A549 (cell line): ENCODE results near the gene SOX2. TPM values are rescaled to one million over a fixed set of nuclear protein-coding genes. Genes with fewer than 3 reads are reported as not detected.
"Not testable (repeated sequence)": the region's sequence is repeated elsewhere in the genome, so short reads cannot be mapped to it uniquely, and the experiment has no call there.

ENCODE experiments used
- ATAC-seq, 2 experiments: fragments of 200-7000 bp in 1 of 2; fragments of >200 bp in 1 of 2; cut with Nextera tagmentation in 1 of 2; cut with Tn5 transposase in 1 of 2; 3 replicates each; pipeline versions ENCODE4 v1.8.0 to v1.9.1; 2018 to 2020; ENCODE audit warnings: mild to moderate bottlenecking in 1 of 2, moderate library complexity in 1 of 2
- CTCF ChIA-PET: fragments of 300-600 bp; sonication (Branson Sonifier 250); formaldehyde crosslinking; extraction: SDS; loops from one replicate; lab custom pipeline; 2021; ENCODE audit warnings: antibody characterized with exemption, inconsistent platforms; lab: Yijun Ruan, JAX
- POLR2A ChIA-PET: fragments of 350-600 bp; formaldehyde crosslinking; extraction: SDS; loops from one replicate; lab custom pipeline; 2021; ENCODE audit warnings: antibody characterized with exemption, inconsistent platforms; lab: Yijun Ruan, JAX
- DNase-seq, 2 experiments: peaks; one replicate each; pipeline versions ENCODE4 v3.0.0 to v3.0.0-alpha.2; 2011 to 2016; ENCODE audit warnings: low read depth in 1 of 2, low spot score in 1 of 2
- FAIRE-seq: peaks from 2 replicates; lab custom pipeline; 2011; peaks lifted over from hg19 to GRCh38; lab: Jason Lieb, UNC
- H3K27ac ChIP-seq, 2 experiments: fragments of >200 bp; sonication (Bioruptor Twin); formaldehyde crosslinking; 3 replicates each; pipeline ENCODE4 v1.5.1; 2016 to 2017
- H3K4me1 ChIP-seq: fragments of >200 bp; sonication (Bioruptor Twin); formaldehyde crosslinking; 3 replicates; pipeline ENCODE4 v1.6.1; 2016
- H3K4me2 ChIP-seq: fragments of >200 bp; sonication (Bioruptor Twin); formaldehyde crosslinking; 3 replicates; pipeline ENCODE4 v1.6.1; 2016
- H3K4me3 ChIP-seq: fragments of >200 bp; sonication (Bioruptor Twin); formaldehyde crosslinking; 3 replicates; pipeline ENCODE4 v1.5.1; 2016
- H3K9me3 ChIP-seq: fragments of >200 bp; sonication (Bioruptor Twin); formaldehyde crosslinking; 3 replicates; pipeline ENCODE4 v1.6.1; 2016
- FOSB ChIP-seq: fragments of 250-450 bp; sonication (Bioruptor Pico); IDR thresholded peaks from 2 replicates; pipeline ENCODE4 v1.5.0; 2020; ENCODE audit warnings: mild to moderate bottlenecking, moderate library complexity
- RAD21 ChIP-seq, 2 experiments: fragments of >200 bp in 1 of 2; sonication (Bioruptor Twin) in 1 of 2; formaldehyde crosslinking in 1 of 2; IDR thresholded peaks in 1 of 2; conservative IDR thresholded peaks in 1 of 2; 2 replicates in 1 of 2; 3 replicates in 1 of 2; pipeline ENCODE4 v1.6.1; 2012 to 2018; ENCODE audit warnings: inconsistent platforms in 1 of 2
- WGBS: methylation state at CpG from one replicate; pipeline ENCODE4 v1.1.6; 2017; ENCODE audit errors: missing lambda C conversion rate; 5-methylcytosine and 5-hydroxymethylcytosine counted together
- polyA plus RNA-seq, 4 experiments: library from polyadenylated mRNA; depleted of rRNA in 3 of 4; stranded (reverse); fragments of >200 nt; fragmentation: RNase III in 1 of 4; extraction: RNeasy Plus Mini Kit Qiagen cat#74134 plus additional on column Dnase treatment in 1 of 4; gene quantifications; 2 replicates in 3 of 4; 3 replicates in 1 of 4; pipeline ENCODE4 v1.2.3, GENCODE V29; 2011 to 2017
- small RNA-seq, 6 experiments: library from RNA; depleted of rRNA; stranded (forward); fragments of <200 nt; gene quantifications; one replicate each; pipeline ENCODE3, GENCODE V24; 2012

SOX2 gene
- polyA plus RNA-seq, 2 of the 4 experiments (the other 2 are of a cell fraction): 2.2 to 3.4 TPM

DNA sequence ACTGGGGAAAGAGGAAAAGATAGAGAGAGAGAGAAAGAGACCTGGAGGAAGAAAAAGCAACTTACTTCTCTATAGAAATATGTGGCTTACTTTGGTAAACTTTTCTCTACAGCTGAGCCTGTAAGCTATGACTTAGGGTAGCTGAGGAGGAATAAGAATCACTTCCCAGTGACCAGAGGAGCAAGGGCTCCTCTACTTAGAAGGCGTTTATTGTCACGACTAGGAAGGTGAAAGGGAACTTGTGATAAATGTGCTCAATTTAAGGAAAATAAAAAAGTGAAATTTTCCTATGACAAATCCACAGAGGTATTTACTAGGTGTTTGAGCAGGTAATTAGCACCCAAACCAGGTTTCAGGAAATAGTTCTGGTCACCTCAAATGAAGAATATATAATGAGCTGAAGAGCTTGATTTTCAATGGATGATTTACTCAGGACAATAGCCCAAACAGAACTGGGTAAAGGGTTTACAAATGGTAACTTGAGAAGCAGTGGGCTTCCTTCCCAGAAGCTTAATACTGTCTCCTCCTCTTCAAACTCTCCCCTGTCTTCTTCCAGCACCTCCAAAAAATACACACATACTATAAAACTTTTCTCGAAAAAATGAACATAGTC is 46.1 kb downstream of the SOX2 start:
- TF ChIP-seq FOSB (CRISPR knock-in tag): no peak
- CTCF ChIA-PET: interaction anchor here (0.7 kb wide), 1 partner anchor 12 kb away, joined by 4 read pairs; no protein-coding TSS in a partner anchor
- no peak for ATAC-seq

DNA sequence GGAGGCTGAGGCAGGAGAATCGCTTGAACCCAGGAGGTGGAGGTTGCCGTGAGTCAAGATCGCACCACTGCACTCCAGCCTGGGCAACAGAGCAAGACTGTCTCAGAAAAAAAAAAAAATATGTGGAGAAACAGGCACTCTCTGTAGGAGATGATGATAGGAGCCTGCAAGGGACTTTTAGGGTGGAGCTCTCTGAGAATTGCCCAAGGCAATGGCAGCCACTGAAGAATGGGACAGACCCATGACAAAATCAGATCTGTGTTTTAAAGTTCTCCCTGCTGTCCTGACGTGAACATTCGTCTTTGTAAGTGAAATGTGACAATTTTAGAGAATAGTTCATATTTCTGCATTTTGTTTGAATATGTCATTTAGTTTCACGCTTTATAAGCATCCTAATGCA is 50.2 kb downstream of the SOX2 start:
- no peak for ATAC-seq
- no peak for FAIRE-seq
- ChIA-PET POLR2A (no interaction called here), CTCF (no interaction called here)
- TF ChIP-seq RAD21 (conservative IDR thresholded peaks at IDR 0.05 in 1 of 2, IDR thresholded peaks at IDR 0.05 in 1 of 2): no peak
- no peak overlapping the region for H3K4me3 ChIP-seq
- H3K9me3 ChIP-seq: no peaks in the 10 kb centered on the region
- no peaks in the 10 kb centered on the region for H3K4me1 ChIP-seq
- WGBS: 89% methylated on average over 6 of the region's 6 CpGs
- no peak for DNase-seq
- no peak overlapping the region for H3K27ac ChIP-seq
- H3K4me2 ChIP-seq: no peak overlapping the region

More for the DNA sequence above, 46.1 kb downstream of the SOX2 start:
- Histone ChIP-seq H3K4me2 (no peak overlapping the region), H3K27ac (no peak overlapping the region), H3K9me3 (no peaks in the 10 kb centered on the region), H3K4me1 (no peaks in the 10 kb centered on the region), H3K4me3 (no peak overlapping the region)
- DNase-seq (no peak), FAIRE-seq (no peak)
- POLR2A ChIA-PET: no interaction called here
- WGBS: 57% methylated on average over 3 of the region's 3 CpGs

DNA sequence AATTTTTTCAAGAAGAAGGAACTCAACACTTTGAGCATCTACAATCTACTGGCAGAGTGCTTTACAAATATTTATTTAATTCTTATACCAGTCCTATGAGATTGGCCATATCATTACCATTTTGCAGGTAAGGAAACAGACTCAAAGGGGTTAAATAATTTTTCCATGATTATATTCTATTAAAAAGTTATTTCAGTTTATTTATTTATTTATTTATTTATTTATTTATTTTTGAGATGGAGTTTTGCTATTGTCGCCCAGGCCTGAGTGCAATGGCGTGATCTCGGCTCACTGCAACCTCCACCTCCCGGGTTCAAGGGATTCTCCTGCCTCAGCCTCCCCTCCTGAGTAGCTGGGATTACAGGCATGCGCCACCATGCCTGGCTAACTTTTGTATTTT is 52.3 kb downstream of the SOX2 start:
- POLR2A ChIA-PET, H3K27ac ChIP-seq, H3K9me3 ChIP-seq, H3K4me1 ChIP-seq, ATAC-seq, H3K4me3 ChIP-seq, DNase-seq, H3K4me2 ChIP-seq, CTCF ChIA-PET, FAIRE-seq: not testable (repeated sequence)
- WGBS: 89% methylated on average over 5 of the region's 5 CpGs

Small RNA genes within 50 kb of the gene (small RNA-seq; reads per million reads assigned to genes)
- 0 reads per million in 6 experiments for gene RF01954
